Activated T-cell treated with anti-CD3 and anti-CD28 coated beads for 24 hours (primary cell): ENCODE data around the gene SFXN3.

ENCODE experiments used
- DNase-seq: peaks from one replicate; pipeline ENCODE4 v3.0.0-alpha.2; 2020; ENCODE audit warnings: low read depth

Gene SFXN3

GRCh38 chr10:101031128-101031795 lies at the start of gene SFXN3, which contains the start of gene PDZD7:
TSS of gene SFXN3 (plus strand) at chr10:101031234. CDS start at chr10:101034695, 3,461 bp downstream.
TSS of gene PDZD7 (minus strand) at chr10:101031129. CDS start at chr10:101030219, 910 bp downstream.
- peak; percentile 91 for DNase-seq

- no peak for DNase-seq
These were observed 47.9 kb upstream of the SFXN3 start for GRCh38 chr10:100982916-100983830.

DNA sequence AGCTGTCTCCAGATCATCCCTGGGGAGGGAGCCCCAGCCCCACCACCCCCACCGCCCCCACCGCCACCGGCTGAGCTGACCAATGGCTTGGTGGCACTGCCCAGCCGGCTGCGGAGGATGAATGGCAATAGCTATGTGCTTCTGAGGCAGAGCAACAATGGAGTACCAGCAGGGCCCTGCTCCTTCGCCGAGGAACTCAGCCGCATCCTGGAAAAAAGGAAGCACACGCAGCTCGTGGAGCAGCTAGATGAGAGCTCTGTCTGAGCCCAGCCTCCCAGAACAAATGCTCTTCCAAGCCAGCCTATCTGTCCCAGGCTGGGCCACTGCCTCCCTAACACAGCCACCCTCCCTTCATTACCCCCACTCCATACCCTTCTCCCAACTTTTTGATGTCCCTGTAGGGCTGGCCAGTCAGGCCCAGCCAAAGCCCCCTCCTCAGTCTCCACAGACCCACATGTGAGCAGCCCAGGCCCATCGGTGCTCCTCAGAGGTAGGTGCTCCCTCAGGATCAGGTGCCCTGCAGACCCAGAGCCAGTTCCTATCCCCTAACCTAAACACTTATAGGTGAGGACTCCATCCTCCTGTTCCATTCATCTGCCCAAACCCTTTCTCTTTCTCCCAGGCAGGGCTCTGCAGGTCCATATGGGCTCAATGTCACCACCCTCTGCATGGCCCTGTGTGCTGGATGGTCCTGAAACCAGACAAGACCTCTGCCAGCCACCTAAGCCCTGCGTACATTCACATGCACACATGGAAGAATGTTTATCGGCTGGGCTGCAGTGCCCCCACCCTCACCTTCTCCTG lies 47.0 kb upstream of the SFXN3 start:
- no peak for DNase-seq

DNA sequence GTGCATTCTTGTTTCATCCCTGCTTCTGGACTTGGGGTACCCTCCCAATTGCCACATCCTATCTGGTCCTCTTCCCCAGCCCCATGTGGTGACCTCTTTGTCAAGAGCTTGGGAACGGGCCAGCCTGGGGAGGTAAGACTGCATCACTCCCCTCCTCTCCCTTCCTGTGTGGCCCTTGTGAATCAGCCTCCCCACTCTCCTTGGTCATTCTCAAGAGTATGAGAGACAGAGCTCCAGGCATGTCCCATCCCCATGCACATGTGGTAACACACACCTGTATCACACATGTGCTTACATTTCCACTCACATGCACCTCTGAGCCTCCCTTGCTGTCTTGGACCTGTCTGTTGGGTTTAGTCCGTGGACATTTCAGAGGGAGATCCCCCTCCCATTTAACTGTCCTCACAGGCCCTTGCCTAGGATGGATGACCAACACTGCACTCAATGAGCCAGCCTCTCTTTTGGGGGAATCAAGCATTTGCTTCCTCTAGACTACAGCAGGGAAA lies 46.3 kb upstream of the SFXN3 start:
- DNase-seq, result no peak

DNA sequence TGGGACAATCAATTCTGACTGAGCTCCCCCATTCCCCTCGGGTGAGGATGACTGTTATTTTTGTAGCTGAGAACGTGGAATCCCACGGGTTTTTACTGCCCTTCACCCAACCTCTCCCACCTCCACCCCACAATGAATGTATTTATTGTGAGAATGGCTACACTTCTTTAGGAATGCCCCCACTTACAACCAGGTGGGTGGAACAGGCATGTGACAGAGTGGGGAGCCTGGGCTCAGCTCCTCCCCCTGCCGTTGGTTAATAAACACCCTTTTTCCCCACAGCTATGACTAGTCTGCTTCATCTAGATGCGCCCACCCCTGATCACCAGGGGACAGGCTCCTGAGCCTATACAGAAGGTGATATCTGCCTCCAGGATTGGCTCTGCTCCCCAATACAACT lies 45.7 kb upstream of the SFXN3 start:
- DNase-seq, result no peak

DNA sequence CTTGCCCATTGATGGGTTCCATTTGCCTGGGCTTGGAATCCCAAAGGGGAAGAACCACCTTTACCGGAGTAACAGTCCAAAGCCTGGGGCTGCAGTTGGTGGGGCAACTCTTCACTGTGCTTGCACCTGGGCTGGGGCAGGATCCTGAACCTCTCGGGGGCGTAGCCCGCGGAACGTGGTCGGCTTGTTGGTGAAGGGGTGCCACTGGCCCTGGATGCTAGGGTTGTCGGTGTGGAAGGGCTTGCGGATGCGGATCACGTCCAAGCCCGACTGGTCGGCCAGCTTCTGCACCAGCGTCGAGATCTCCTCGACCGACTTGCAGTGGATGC lies 44.4 kb upstream of the SFXN3 start:
- DNase-seq, result no peak

GRCh38 chr10:100986952-100987684 lies 43.9 kb upstream of the SFXN3 start, which contains the start of the genes MRPL43 and TWNK:
TSS of gene MRPL43 (minus strand) at chr10:100987497. CDS start at chr10:100987443, 54 bp downstream.
TSS of gene TWNK (plus strand) at chr10:100987543. CDS start at chr10:100988211, 668 bp downstream.
- peak; percentile 81 for DNase-seq

DNA sequence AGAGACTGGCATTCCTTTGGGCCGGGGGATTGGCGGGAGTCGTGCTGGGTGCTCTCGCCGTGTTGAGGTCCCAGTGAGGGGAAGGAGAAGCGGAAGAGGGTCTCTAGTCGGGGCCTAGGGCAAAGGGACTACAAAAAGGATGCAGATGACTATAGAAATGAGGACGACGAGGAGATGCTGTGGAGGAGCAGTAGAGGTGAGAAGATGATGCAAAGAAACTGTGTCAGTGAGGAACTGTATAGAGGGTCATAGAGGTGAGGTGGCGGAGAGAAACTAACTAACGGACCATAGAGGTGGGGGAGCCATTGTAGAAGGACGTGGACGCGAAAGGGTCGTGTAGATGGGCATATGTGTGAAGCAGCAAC lies 43.4 kb upstream of the SFXN3 start:
- DNase-seq, result no peak

- DNase-seq, result no peak
These were observed 42.9 kb upstream of the SFXN3 start for GRCh38 chr10:100988166-100988565.

- no peak for DNase-seq
These were observed 41.9 kb upstream of the SFXN3 start for GRCh38 chr10:100989088-100989487.

GRCh38 chr10:100993986-100994708 lies 36.9 kb upstream of the SFXN3 start:
- DNase-seq, result no peak

DNA sequence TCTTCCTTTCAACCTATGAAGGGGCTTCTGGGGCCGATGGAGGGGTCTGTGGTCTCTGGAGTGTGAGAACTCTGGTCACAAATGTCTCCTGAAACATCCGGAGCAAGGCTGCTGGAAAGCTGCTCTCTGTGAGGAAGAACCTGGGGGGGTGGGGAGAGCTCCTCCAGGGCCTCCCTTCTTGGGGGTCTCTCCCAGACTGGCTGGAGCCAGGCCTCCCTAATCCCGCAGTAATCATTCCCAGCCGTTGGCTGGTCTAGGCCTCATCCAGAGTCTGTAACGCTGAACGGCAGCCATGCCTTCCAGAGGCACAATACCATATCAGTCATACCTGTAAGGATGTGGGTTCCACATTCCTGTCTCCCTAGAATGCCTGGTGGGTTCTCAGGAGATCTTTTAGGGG lies 35.9 kb upstream of the SFXN3 start:
- no peak for DNase-seq

DNA sequence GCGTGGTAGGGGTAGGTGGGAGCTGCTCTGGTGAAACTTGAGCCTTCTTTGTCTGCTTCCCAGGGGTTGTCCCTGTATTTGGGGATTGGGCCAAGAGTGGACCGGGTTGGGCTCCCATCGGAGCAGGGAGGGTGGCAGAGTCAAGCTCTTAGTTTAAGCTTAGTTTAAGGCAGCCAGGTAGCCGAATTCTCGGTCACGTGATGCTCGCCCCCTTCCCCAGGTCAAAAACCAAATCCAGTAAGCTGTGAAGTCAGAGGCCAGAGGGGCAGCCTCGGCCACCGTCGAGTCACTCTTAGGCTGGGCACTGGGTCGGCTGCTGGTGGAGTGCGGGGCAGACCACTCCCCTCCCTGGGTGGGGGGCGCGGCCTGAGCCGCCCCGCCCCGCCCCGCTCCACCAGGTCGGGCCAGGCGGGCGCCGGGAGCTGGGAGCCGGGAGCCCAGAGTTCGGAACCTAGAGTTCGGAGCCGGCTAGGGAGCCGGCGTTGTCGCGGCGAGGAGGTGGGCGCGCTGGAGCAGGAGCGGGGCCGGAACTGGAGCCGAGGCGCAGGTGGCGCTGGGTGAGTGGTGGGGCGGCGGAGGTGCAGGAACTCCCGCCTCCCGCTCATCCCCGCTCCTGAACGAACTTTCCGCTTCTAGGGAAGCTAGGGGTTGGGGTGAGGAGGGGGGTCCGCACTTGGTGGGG lies 34.2 kb upstream of the SFXN3 start:
- DNase-seq, result no peak

GRCh38 chr10:100997360-100998182 lies 33.5 kb upstream of the SFXN3 start:
- DNase-seq, result peak; percentile 59

DNA sequence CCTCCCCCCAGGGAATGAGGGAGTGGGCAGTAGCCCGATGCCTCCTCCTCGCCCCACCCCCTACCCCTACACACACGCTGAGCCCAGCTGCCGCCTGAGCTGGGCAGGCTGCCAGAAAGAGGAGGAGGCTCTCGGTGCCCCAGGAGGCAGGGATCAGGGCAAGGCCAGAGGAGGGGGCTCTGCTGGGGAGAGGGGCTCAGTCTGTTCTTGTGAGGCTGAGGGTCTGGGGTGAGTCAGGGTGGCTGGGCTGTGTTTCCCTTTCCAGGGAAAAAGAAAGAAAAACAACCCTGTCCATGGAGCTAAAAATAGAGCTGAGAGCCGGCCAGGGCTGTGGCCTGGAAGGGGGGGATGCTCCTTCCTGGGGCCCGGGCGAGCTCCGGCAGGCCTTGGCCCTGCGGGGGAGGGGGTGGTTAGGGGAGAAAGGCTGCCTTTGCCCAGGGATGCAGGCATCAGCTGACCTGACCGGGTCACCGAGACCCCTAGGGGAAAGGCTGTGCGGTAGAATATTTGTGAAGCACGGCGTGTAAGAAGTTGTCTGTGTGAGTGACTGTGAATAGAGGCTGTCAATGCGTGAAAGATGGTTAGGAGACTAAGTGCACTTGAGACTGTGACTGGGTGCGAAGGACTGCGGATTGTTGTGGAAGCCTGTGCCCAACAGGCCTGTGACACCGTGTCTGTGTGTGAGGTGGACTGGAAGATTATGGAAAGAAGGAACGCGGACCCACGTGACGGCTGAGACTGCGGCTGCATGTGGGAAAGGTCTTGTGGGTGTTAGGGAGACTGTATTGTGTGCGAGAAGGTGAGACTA lies 32.6 kb upstream of the SFXN3 start:
- DNase-seq, result no peak

DNA sequence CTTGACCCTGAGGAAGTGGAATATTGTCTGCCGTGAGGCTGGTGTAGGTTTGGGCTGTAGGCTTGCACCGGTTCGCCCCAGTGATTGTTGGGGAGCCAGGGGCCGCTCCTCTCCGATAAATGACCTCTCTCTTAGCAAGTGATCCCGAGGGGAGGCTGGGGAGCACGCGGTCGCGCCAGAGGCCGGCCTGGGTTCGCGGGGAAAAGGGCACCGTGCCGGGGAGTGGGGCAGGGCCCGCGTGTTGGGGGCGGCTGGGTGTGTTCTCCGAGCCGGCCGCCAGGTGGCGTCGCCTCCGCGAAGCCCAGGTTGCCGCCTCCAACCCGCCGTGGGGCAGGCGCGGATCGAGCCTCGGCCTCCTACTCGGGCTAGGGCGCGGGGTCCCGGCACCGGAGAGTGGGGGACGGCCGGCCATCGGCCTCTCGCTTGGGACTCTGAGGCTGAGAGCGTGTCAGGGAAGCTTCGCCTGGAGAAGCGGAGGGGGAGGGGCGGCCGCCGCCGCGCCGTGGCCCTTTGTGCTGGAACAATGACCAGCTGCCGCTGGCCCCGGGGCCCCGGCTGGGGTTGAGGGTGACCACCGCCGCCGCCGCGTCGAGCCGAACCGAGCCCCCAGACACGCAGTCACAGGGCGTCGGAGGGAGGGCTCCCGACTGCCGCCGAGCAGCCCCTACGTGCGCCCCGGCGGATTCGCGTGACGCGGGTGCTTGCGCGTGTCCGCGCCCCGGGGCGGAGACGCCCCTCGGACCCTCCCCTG lies 31.9 kb upstream of the SFXN3 start:
- peak; percentile 66 for DNase-seq

- no peak for DNase-seq
These were observed 31.3 kb upstream of the SFXN3 start, which contains the start of gene LZTS2 for GRCh38 chr10:100999742-101000126. TSS of gene LZTS2 (plus strand) at chr10:100999808. CDS start at chr10:101002539, 2,731 bp downstream.
